H7 (cell line): ENCODE results near the gene CCDC175. TPM values are rescaled to one million over a fixed set of nuclear protein-coding genes. Genes with fewer than 3 reads are reported as not detected.

Experiments used
- DNase-seq: peaks from one replicate; pipeline ENCODE4 v3.0.0; 2012
- H3K27me3 ChIP-seq: 2 replicates; pipeline ENCODE4 v1.6.0; 2011; ENCODE audit warnings: mild to moderate bottlenecking, low read length; ENCODE audit not compliant: control insufficient read depth, insufficient read depth
- H3K36me3 ChIP-seq: replicated peaks from 2 replicates; pipeline ENCODE4 v1.5.1; 2011; ENCODE audit warnings: low read length; ENCODE audit not compliant: control insufficient read depth, insufficient read depth
- H3K4me3 ChIP-seq: 2 replicates; pipeline ENCODE4 v1.5.1; 2011; ENCODE audit warnings: low read depth, mild to moderate bottlenecking, control low read depth, low read length, moderate library complexity; ENCODE audit not compliant: insufficient read depth
- total RNA-seq: library from RNA; depleted of rRNA; stranded (reverse); fragments of >200 nt; shearing (Covaris generic); gene quantifications from 2 replicates; pipeline ENCODE4 v1.2.3, GENCODE V29; 2014

Gene CCDC175
- total RNA-seq, 1 experiment from 2014 or later: not detected

DNA sequence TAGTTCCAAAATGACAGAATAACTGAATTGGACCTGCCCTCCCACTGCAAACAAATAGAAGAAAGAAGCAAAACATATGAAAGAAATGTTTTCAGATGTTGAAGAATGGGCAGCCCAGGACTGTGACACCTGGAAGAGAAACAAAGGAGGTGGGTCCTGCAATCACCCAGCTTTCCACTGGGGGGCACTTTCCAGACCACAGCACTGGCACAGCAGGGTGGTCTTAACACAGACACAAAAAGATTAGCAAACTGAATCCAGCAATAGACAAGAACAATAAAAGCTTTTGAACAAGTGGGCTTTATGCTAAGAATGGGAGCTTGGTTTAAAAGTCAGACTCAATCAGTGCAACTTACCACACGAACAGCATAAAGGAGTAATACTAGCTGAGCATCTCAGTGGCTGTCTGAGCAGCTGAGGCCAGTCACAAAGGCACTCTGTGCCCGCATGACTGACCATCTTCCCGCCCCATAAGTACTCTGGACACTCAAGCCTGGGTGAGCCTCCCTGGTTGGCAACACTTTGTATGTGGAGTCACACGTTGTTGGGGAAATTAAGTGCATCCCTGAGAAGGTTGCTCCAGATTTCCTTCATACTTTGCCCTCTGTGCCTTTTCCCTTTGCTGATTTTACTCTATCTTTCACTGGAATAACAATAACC is 64.6 kb downstream of the CCDC175 start:
- no peak overlapping the region for H3K4me3 ChIP-seq
- H3K27me3 ChIP-seq: no peaks in the 10 kb centered on the region
- no peaks in the 10 kb centered on the region for H3K36me3 ChIP-seq
- peak; percentile 62 for DNase-seq

DNA sequence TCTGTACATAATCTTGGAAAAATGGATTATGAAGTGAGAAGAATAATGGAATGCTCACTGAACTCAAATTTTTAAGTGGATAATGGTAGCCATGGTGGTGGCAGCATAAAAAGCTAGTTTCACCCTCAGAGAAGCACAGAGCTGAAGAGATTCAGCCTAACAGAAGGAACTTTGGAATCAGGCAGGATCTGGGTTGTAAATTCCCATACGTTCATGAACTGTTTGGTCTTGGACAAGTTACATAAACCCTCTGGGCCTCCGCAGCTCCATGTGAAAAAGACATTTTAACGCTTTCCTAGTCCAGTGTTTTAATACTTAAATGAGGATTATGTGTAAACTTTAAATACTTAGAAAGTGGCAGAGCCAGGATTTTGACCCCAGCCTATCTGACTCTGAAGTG is 65.6 kb downstream of the CCDC175 start:
- Histone ChIP-seq H3K36me3 (no peaks in the 10 kb centered on the region), H3K27me3 (no peaks in the 10 kb centered on the region), H3K4me3 (no peak overlapping the region)
- no peak for DNase-seq

DNA sequence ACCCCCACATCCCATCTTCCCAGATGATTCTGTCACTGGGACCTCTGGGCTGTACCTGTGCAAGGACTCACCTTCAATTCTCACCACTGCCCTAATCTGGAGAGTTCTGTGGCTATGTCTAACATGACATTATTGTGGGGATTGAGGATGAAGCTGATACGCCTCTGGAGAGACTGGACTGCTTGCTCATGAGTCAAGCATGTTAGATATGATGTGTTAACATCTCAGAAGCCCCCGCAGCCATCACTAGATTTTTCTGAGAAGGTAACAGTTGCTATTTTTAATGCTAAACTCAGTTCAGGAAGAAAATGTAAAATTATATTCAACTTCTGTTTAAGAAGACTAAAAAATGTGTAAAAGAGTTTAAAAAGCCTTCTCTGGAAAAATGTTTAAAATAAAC is 66.6 kb downstream of the CCDC175 start:
- no peak for DNase-seq
- Histone ChIP-seq H3K4me3 (no peak overlapping the region), H3K36me3 (no peaks in the 10 kb centered on the region), H3K27me3 (no peaks in the 10 kb centered on the region)

DNA sequence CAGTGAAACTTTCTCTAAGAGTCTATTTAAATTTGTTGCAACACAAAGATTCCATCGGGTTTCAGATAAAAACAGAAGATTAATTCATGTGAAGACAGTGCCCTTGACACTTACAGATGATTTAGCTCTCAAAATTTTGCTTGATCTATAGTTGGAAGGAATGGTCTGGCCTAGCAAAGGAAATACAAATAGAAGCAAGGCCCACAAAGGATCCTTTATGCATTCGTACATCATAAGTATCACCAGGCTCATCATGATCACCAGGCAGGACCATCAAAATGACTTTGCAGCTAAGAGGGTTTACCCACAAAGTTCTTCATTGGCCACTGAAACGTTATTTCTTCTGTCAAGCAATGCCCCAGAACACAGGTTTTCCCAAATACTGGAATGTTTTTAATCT is 67.5 kb downstream of the CCDC175 start:
- Histone ChIP-seq H3K4me3 (no peak overlapping the region), H3K27me3 (no peaks in the 10 kb centered on the region), H3K36me3 (no peaks in the 10 kb centered on the region)
- DNase-seq: no peak

DNA sequence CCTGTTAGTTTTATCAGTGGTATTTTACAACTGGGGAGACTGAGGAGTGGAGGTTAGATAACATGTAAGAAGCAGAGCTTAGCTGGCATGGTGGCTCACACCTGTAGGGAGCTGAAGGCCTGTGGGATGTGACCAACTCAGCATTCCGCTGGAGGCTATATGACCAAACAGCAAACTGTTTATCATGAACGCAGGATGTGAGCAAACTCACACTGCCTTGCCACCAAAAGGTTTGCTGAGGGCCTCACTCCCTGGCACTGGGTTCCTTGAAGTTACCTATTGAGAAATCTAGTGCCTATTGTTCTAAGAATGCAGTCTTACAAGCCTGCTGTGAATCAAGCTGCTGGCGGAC is 68.9 kb downstream of the CCDC175 start:
- no peak overlapping the region for H3K4me3 ChIP-seq
- no peaks in the 10 kb centered on the region for H3K27me3 ChIP-seq
- DNase-seq: no peak
- peaks cover 1% of the 10 kb centered on the region; the same call in 1 of the 2 replicates for H3K36me3 ChIP-seq

DNA sequence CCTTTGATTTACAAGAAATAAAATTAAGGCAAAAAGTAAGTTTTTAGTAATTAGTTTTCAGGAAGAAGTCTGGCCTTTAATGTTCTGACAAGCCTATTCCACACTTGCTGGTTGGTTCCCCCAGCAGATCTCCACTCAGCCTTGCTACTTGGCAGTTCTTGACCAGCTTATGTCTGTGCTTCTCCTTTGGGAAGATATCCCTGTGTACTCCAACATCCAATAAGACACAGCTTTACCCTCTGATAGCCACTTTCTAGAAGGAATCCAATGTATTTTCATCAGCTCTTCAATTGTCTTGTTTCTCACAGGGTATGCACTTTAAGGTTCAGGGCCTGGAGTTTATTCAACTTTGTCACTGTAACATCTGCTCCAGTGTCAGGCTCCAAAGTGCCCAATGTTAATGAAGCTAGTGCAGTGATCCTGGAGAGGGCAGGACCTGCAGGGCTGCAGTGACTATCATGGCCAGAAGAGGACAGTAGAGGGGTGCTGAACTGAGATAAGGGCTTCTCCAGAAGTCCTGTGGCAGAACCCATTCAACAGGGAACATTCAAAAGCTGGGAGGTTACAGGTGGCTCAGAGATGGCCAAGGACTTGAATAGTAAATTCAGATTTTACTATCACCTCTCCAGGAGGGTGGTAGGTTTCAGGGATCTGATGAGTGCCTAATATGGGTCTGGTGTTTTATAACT is 69.4 kb downstream of the CCDC175 start:
- Histone ChIP-seq H3K4me3 (no peak overlapping the region), H3K36me3 (peaks cover 1% of the 10 kb centered on the region; the same call in 1 of the 2 replicates), H3K27me3 (no peaks in the 10 kb centered on the region)
- DNase-seq: peak; percentile 62

DNA sequence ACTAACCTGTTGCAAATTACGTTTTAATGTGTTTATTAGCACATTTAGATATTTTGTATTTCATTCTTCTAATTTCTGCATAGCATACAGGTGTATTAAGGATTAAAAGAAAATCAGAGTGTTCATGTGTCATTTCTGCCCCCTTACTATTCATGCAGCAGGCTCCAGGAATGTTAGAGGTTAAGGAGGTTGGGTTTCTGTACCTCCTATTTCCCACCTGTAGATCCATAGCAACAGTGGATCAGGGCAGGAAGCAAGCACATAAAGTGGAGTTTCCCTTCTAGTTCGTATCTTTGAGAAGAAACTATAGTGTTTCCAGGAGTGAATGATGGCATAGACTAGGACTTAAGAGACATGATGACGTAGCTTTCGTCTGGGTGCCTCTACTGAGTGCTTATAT is 73.4 kb downstream of the CCDC175 start:
- no peaks in the 10 kb centered on the region for H3K27me3 ChIP-seq
- H3K4me3 ChIP-seq: no peak overlapping the region
- DNase-seq: no peak
- H3K36me3 ChIP-seq: peaks cover 1% of the 10 kb centered on the region; the same call in 1 of the 2 replicates

DNA sequence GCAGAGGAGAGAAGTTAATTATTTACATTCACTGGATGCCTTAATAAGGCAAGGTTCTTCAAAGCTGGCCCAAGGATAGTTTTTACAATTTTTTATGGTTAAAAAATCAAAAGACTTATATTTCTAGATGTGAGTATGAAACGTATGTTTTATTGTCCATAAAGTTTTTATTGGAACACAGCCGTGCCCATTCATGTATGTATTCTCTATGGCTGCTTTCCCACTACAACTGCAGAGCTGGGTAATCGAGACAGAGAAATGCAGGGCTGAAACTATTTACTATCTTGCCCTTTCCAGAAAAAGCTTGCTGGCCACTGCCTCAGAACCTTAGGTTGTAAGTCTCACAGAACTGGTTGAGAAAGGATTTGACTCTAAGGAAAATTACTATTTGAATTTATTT is 75.9 kb downstream of the CCDC175 start:
- Histone ChIP-seq H3K27me3 (no peaks in the 10 kb centered on the region), H3K36me3 (peaks cover 3% of the 10 kb centered on the region), H3K4me3 (no peak overlapping the region)
- DNase-seq: no peak

DNA sequence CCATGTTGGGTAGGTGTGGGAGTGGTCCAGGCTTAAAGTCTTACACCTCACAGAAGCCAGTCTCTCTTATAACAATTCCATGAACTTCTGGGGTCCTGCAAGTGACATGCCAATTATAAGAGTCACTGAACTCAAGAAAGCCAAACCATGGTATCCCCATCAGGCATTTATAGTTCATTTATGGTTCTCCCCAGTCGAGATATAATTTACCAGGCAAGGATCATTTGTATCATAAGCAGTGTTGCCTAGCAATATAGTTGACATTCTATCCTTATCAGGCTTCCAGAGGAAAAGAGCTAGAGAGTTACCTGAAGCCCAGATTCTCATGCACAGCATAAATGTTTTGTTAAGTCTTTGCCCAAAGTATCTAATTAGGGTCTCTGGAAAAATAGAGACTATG is 84.2 kb downstream of the CCDC175 start:
- Histone ChIP-seq H3K4me3 (no peak overlapping the region), H3K27me3 (no peaks in the 10 kb centered on the region), H3K36me3 (peaks cover 22% of the 10 kb centered on the region)
- no peak for DNase-seq

DNA sequence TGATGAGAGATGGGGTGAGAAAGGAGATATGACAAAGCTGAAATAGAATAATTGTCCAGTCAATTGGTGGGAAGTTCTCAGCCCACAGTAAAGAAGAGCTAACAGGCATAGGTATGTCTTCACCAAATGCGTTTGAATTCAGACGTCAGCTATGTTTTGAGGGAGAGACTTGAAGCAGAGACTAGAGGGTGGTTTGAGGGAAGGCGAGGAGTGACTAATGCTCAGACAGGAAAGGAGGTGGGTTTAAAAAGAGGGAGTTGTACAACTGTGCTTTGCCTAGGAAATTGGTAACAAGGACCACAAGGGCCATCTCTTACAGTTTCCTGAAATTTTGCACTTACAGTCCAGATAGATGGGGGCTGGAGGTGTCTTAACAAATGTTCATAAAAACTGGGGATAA is 85.9 kb downstream of the CCDC175 start:
- DNase-seq: no peak
- no peaks in the 10 kb centered on the region for H3K27me3 ChIP-seq
- no peak overlapping the region for H3K4me3 ChIP-seq
- H3K36me3 ChIP-seq: peaks cover 20% of the 10 kb centered on the region

DNA sequence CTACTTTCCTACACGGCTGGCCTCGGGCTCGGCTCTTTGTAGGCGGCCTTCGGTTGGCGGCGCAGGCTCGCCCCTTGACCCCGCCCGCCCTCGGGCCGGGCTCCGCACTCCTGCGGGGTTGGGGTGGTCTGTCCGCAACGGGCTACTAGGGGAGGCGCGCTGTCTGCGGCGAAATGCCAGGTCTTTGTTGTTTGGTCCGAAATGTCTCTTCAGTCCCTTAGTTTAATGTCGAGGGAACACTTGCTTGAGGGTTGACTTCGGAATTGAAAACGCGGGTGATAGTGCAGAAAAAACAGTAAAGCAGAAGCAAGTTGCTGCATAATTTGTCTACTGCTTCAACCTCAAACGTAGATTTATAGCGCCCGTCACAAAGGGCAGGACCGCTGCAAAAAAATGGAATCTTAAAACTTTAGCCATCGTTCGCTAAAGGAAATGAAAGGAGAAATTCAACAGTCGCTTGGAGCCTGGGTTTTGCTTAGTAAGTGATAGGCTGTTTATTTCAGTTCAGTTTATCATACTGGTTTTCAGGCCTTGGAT is 91.9 kb downstream of the CCDC175 start:
- Histone ChIP-seq H3K36me3 (peaks cover 8% of the 10 kb centered on the region), H3K27me3 (no peaks in the 10 kb centered on the region), H3K4me3 (peak overlapping the region; percentile 83)
- DNase-seq: no peak

DNA sequence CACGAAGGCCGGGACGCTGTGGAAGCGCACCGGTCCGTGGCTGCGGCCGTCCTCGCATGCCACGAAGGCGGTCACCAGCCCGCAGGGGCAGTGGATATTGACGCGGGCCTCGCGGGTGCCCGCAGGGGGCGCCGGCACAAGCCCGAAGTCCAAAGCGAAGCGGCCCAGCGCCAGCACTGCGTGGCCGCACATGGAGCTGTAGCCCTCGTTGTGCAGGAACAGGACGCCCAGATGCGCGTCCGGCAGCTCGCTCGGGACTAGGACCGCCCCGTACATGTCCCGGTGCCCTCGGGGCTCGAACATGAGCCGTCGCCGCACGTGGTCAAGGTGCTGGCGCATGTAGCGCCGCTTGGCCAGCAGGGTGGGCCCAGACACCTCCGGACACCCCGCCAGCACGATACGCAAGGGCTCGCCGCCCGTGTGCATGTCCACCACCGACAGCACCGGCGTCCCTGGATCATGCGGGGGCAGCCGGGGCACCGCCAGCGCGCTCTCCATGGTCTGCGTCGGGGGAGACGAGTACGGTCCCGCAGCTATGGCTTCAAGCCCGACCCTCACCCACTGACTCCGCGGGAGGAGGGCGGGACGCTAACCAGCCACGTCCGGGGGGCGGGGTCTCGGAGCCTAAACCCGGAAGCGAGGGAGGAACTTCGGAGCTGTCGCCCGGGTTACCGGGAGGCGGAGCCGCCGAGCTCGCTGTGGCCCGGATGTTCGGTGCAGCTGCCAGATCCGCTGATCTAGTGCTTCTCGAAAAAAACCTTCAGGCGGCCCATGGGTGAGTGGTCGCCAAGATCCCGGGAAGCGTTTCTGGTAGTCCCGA is 92.6 kb downstream of the CCDC175 start, which contains the start of the genes JKAMP and L3HYPDH:
JKAMP (plus strand) TSS at position 699 of the 820 bp plus-strand sequence; CDS start at position 772, 73 bp downstream.
L3HYPDH (minus strand) TSS at position 590 of the 820 bp plus-strand sequence; CDS start at position 498, 92 bp downstream.
- H3K4me3 ChIP-seq: peak within 1 kb of the TSS; percentile 83
- peak; percentile 95 for DNase-seq
- no peaks in the 10 kb centered on the region for H3K27me3 ChIP-seq
- H3K36me3 ChIP-seq: peaks cover 5% of the 10 kb centered on the region

DNA sequence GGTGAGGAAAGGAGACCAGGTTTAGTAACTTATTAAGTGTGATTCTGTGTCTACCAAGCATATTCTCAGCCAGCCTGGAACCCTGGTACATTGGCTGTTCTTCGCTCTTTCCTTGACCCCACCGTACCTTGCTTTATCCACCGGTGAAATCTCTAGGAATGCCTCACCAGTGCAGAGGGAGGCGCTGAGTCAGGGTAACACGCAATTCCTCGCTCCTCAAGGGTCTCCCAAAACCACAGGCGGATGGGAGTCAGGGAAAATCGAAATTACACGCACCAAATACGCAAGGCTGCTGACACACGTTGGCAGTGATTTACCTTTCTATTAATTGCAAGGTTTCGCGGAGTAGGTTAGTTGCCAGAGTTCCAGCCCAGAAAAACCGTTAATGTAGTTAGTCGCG is 93.2 kb downstream of the CCDC175 start:
- H3K36me3 ChIP-seq: peaks cover 4% of the 10 kb centered on the region
- peak; percentile 16 for DNase-seq
- peak overlapping the region; percentile 83 for H3K4me3 ChIP-seq
- H3K27me3 ChIP-seq: no peaks in the 10 kb centered on the region

DNA sequence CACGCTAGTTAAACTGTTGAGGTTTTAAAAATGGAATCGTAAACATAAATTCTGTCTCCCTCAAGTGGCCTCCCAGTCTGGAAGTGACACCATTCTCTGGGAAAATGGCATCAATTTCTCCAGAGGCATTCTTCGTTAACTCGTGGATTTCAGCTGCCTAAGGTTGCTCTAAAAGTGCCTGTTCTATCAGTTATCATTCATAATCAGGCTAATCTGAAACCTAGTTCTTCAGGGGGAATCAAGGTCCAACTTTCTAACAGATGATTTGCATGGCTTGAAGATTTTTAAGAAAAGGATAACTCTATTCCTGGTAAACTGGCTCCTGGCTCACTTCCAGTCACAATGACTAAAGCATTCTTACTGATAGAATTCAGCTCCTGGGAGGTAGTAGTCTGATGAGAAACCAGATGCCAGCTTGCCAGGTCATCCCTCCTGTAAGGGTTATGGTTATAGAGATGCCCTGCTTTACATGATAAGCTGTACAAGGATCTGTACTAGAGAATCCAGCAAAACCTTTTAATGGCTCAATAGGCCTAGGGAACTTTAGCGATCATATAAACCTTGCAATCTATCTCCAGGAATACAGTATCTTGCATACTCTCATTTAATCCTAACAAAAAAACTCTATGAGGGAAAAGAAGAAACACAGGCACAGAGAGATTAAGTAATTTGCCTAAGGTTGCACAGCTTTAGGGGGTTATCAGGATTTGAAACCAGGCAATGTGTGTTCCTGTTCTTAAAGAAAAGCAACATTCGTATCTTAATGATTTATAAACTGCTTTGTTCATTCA is 93.9 kb downstream of the CCDC175 start:
- Histone ChIP-seq H3K36me3 (peaks cover 3% of the 10 kb centered on the region), H3K27me3 (no peaks in the 10 kb centered on the region), H3K4me3 (peak overlapping the region; percentile 83)
- DNase-seq: no peak
